ENCODE measurements around the gene SPACA4.

- TF ChIP-seq FOXM1 (IDR thresholded peaks at IDR 0.05; ENCODE audit: low read depth, low read length) (no peak), EZH2 (IDR thresholded peaks at IDR 0.05; ENCODE audit: borderline replicate concordance, control insufficient read depth, low read depth, low read length) (no peak), EGR1 (IDR thresholded peaks at IDR 0.05; ENCODE audit: borderline replicate concordance in 1 of 2, low read depth in 2 of 2, low read length in 2 of 2) (no peak), EP300 (IDR thresholded peaks at IDR 0.05; ENCODE audit: borderline replicate concordance in 1 of 2, control insufficient read depth in 1 of 2, low read depth in 2 of 2, low read length in 2 of 2) (no peak), CREM (IDR thresholded peaks at IDR 0.05; ENCODE audit: low read depth) (no peak), POLR2A (IDR thresholded peaks at IDR 0.05; ENCODE audit: low read depth, low read length) (no peak), JUND (IDR thresholded peaks at IDR 0.05; ENCODE audit: low read depth, low read length) (no peak), RAD21 (IDR thresholded peaks at IDR 0.05; ENCODE audit: insufficient read depth, low read depth, low read length) (no peak), USF2 (IDR thresholded peaks at IDR 0.05; ENCODE audit: borderline replicate concordance, low read depth, low read length) (no peak), TAF1 (IDR thresholded peaks at IDR 0.05; ENCODE audit: borderline replicate concordance, low read depth, low read length) (no peak), SMAD5 (IDR thresholded peaks at IDR 0.05; ENCODE audit: low read depth) (no peak)
- TF ChIP-seq, protein P1, sequence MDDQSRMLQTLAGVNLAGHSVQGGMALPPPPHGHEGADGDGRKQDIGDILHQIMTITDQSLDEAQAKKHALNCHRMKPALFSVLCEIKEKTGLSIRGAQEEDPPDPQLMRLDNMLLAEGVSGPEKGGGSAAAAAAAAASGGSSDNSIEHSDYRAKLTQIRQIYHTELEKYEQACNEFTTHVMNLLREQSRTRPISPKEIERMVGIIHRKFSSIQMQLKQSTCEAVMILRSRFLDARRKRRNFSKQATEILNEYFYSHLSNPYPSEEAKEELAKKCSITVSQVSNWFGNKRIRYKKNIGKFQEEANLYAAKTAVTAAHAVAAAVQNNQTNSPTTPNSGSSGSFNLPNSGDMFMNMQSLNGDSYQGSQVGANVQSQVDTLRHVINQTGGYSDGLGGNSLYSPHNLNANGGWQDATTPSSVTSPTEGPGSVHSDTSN (IDR thresholded peaks at IDR 0.05; ENCODE audit: insufficient replicate concordance, low read depth, low read length) = no peak
- TF ChIP-seq, protein P2, sequence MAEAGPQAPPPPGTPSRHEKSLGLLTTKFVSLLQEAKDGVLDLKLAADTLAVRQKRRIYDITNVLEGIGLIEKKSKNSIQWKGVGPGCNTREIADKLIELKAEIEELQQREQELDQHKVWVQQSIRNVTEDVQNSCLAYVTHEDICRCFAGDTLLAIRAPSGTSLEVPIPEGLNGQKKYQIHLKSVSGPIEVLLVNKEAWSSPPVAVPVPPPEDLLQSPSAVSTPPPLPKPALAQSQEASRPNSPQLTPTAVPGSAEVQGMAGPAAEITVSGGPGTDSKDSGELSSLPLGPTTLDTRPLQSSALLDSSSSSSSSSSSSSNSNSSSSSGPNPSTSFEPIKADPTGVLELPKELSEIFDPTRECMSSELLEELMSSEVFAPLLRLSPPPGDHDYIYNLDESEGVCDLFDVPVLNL (IDR thresholded peaks at IDR 0.05; ENCODE audit: low read depth, low read length) = no peak
- TF ChIP-seq, protein P3, sequence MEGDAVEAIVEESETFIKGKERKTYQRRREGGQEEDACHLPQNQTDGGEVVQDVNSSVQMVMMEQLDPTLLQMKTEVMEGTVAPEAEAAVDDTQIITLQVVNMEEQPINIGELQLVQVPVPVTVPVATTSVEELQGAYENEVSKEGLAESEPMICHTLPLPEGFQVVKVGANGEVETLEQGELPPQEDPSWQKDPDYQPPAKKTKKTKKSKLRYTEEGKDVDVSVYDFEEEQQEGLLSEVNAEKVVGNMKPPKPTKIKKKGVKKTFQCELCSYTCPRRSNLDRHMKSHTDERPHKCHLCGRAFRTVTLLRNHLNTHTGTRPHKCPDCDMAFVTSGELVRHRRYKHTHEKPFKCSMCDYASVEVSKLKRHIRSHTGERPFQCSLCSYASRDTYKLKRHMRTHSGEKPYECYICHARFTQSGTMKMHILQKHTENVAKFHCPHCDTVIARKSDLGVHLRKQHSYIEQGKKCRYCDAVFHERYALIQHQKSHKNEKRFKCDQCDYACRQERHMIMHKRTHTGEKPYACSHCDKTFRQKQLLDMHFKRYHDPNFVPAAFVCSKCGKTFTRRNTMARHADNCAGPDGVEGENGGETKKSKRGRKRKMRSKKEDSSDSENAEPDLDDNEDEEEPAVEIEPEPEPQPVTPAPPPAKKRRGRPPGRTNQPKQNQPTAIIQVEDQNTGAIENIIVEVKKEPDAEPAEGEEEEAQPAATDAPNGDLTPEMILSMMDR (IDR thresholded peaks at IDR 0.05 in 2 of 3, conservative IDR thresholded peaks at IDR 0.05 in 1 of 3; ENCODE audit: control insufficient read depth in 2 of 3, extremely low read depth in 1 of 3, insufficient read depth in 1 of 3, low read depth in 3 of 3, low read length in 3 of 3) = no peak
Measured at GRCh38 chr19:48629297-48629598, 22.7 kb downstream of the SPACA4 start.

Measured in GM12878 (cell line).